HG03159 (cell line): ENCODE results near the gene YPEL5.
"Not testable (repeated sequence)": the region's sequence is repeated elsewhere in the genome, so short reads cannot be mapped to it uniquely, and the experiment has no call there.

Experiments used
- ATAC-seq: cut with Tn5 transposase; IDR thresholded peaks from one replicate; pipeline ENCODE4 v1.9.1; 2021; ENCODE audit warnings: mild to moderate bottlenecking, moderate library complexity; ENCODE audit not compliant: unreplicated experiment

The YPEL5 gene

GRCh38 chr2:30146337-30147195 lies at the start of gene YPEL5:
Gene YPEL5 (plus strand): TSS chr2:30147007. CDS start chr2:30156652, 9,645 bp downstream.
- ATAC-seq = peak; percentile 91

DNA sequence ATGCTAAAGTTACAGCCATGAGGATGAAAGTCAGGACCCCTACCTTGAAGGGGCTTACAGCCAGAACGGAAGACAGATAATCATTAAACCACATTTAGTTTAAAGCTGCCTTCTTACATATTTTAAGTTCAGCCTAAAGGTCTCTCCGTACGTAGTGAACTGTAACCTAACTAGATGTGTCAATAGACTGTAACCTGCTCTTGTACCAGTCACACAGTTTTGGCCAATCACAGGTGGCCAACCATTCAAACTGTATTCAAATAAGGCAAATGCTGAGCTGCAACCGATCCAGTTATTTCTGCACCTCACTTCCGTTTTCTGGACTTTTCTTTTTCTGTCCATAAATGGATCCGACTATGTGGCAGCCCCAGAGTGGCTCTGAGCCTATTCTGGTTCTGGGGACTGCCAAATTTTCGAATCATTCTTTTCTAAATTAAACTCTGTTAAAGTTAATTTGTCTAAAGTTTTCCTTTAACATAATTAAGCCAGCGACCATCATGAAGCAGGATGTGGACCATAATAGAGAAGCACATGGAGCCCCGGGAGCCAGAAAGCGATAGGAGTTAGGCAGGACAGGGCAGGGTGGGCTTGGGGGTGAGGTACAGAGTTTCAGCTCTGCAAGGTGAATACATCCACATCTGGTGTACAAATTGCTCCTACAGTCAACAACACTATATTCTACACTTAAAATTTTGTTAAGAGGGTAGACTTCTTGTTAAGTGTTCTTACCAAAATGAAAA lies 48.4 kb upstream of the YPEL5 start:
- no peak for ATAC-seq

DNA sequence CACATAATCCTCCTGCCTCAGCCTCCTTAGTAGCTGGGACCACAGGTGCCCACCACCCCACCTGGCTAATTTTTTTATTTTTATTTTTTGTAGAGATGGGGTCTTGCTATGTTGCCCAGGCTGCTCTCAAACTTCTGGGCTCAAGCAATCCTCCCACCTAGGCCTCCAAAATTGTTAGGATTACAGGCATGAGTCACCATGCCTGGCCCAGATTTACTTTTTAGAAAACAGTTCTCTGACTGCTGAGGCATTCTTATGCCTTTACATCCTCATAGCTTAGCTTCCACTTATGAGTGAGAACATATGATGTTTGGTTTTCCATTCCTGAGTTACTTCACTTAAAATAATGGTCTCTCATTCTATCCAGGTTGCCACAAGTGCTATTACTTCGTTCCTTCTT lies 47.4 kb upstream of the YPEL5 start:
- not testable (repeated sequence) for ATAC-seq

DNA sequence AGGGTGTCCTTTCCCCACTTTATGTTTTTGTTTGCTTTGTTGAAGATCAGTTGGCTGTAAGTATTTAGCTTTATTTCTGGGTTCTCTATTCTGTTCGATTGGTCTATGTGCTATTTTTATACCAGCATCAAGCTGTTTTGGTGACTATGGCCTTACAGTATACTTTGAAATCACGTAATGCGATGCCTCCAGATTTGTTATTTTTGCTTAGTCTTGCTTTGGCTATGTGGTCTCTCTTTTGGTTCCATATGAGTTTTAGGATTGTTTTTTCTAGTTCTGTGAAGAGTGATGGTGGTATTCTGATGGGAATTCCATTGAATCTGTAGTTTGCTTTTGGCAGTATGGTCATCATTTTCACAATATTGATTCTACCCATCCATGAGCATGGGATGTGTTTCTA lies 46.1 kb upstream of the YPEL5 start:
- ATAC-seq = not testable (repeated sequence)

- ATAC-seq = no peak
Measured at GRCh38 chr2:30104307-30104706, 42.5 kb upstream of the YPEL5 start.

- no peak for ATAC-seq
Measured at GRCh38 chr2:30105556-30105955, 41.3 kb upstream of the YPEL5 start.

DNA sequence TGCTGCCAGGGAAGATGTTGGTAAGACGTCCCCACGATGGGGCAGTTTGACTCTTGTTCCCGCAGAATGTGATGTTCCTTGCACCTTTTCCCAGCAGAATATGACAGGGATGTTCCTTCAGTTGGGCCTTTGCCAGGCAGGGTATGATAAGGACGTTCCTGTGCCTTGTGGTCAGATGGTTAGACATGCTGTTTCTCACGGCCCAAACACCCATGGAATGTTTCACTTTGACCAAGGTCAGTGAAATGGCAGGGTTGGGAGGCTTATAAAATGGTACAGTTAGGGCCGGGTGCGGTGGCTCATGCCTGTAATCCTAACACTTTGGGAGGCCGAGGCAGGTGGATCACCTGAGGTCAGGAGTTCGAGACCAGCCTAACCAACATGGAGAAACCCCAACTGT lies 40.3 kb upstream of the YPEL5 start:
- no peak for ATAC-seq

GRCh38 chr2:30108192-30108591 lies 38.6 kb upstream of the YPEL5 start:
- ATAC-seq = no peak

GRCh38 chr2:30108851-30109250 lies 38.0 kb upstream of the YPEL5 start:
- no peak for ATAC-seq

- no peak for ATAC-seq
Measured at GRCh38 chr2:30109856-30110255, 37.0 kb upstream of the YPEL5 start.

DNA sequence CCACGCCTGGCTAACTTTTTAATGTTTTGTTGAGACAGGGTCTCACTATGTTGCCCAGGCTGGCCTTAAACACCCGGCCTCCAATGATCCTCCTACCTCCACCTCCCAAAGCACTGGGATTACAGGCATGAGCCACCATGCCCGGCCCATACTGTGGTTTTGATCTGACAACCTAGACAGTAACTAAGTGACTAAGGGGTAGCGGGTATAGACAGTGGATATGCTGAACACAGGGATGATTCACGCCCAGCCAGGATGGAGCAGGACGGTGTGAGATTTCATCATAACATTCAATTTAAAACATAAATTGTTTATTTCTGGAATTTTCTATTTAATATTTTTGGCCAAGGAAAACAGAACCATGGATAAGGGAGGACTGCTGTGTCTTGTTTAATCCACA lies 36.0 kb upstream of the YPEL5 start:
- no peak for ATAC-seq

- not testable (repeated sequence) for ATAC-seq
Measured at GRCh38 chr2:30111186-30111585, 35.6 kb upstream of the YPEL5 start.

- no peak for ATAC-seq
Measured at GRCh38 chr2:30112561-30112960, 34.2 kb upstream of the YPEL5 start.

- no peak for ATAC-seq
Measured at GRCh38 chr2:30113617-30114293, 33.1 kb upstream of the YPEL5 start.

GRCh38 chr2:30115141-30115980 lies 31.4 kb upstream of the YPEL5 start:
- ATAC-seq = no peak

DNA sequence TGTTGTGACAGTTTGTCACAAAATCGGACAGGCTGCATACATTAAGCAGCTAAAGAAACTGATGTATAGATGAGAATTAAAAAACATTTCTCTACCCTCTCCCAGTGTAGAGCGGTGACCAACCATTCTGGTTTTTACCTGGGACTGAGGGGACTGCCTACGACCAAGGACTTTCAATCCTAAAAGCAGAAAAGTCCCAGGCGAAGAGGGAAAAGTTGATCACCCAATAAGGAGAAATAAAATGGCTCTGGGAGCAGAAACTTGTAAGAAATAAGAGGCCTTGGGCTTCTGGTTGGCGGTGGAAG lies 30.9 kb upstream of the YPEL5 start:
- ATAC-seq = no peak

DNA sequence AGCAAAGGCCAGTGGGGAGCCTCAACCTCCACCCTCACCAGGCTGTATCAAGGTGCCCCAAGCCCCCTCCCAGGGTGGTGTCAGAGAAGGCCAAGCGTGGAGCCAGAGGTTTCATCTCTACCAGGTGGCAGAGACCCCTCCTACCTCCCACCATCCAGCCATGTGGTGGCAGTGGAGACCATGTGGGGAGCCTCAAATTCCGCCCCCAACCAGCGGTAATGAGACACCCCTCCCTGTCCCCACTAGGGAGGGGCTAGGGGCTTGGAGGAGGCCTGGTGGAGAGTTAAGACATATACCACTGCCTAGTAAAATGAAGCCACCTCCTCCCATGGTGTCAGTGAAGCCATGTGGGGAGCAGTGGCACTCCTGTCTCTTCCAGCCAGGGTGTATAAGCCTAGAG lies 24.4 kb upstream of the YPEL5 start:
- no peak for ATAC-seq

- no peak for ATAC-seq
Measured at GRCh38 chr2:30127016-30127893, 19.6 kb upstream of the YPEL5 start.

- no peak for ATAC-seq
Measured at GRCh38 chr2:30134582-30134981, 12.2 kb upstream of the YPEL5 start.

- ATAC-seq = no peak
Measured at GRCh38 chr2:30135541-30135940, 11.3 kb upstream of the YPEL5 start.
